ENCODE results near the gene CPEB3.

DNA sequence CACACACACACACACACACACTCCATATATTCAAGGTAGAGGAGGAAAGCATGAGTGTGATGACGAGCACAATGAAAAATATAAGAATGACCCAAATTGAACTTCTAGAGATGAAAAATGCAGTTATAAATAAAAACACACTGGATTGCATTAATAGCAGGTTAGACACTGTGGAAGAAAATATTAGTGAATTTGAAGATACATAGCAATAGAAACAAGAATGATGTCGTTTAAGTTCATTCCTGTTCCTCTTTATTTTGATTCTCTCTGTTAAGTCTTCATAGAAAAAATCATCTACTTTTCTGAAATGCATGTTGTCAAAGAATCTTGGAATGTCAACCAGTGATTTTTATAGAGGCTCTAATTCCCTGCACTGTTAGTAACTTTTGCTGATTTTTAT lies 288.9 kb downstream of the CPEB3 start:
- TF ChIP-seq CTCF (IDR thresholded peaks at IDR 0.05; ENCODE audit: borderline replicate concordance, extremely low read depth, low read length, poor library complexity, severe bottlenecking) (no peak), EZH2 (IDR thresholded peaks at IDR 0.05; ENCODE audit: borderline replicate concordance, low read depth, low read length, severe bottlenecking) (no peak)
